Right lobe of liver (tissue), 6 donors: ENCODE data around the gene CCL7. TPM values are rescaled to one million over a fixed set of nuclear protein-coding genes. Genes with fewer than 3 reads are reported as not detected.

Experiments used
- ATAC-seq, 4 donors: fragments of 200-7000 bp; cut with Tn5 transposase; one replicate each; pipeline ENCODE4 v1.9.1; 2020; ENCODE audit warnings: mild to moderate bottlenecking in 4 of 4, moderate library complexity in 4 of 4
- DNase-seq, 3 donors: peaks; one replicate each; pipeline ENCODE4 v3.0.0-alpha.2; 2020
- H3K27ac ChIP-seq, 3 donors: fragments of 200-600 bp; one replicate each; pipeline ENCODE4 v1.8.0; 2022
- H3K27me3 ChIP-seq, 2 donors: fragments of 200-600 bp; one replicate each; pipeline ENCODE4 v1.8.0; 2022
- H3K36me3 ChIP-seq, 4 donors: fragments of 200-600 bp; sonication (generic) in 1 of 4; one replicate each; pipeline versions ENCODE4 v1.5.1 to v1.8.0; 2017 to 2022; ENCODE audit warnings: control low read depth in 1 of 4
- H3K4me1 ChIP-seq, 4 donors: fragments of 200-600 bp; sonication (generic) in 1 of 4; one replicate each; pipeline versions ENCODE4 v1.5.1 to v1.8.0; 2017 to 2022; ENCODE audit warnings: control low read depth in 1 of 4
- H3K4me3 ChIP-seq, 3 donors: fragments of 200-600 bp; one replicate each; pipeline ENCODE4 v1.8.0; 2022
- H3K9me3 ChIP-seq, 4 donors: fragments of 200-600 bp; sonication (generic) in 1 of 4; one replicate each; pipeline versions ENCODE4 v1.5.1 to v1.8.0; 2017 to 2022; ENCODE audit warnings: control low read depth in 1 of 4
- CTCF ChIP-seq, 4 donors: fragments of 200-600 bp in 3 of 4; fragments of 450-650 bp in 1 of 4; IDR thresholded peaks; one replicate each; pipeline versions ENCODE4 v1.5.1 to v1.8.0; 2016 to 2022; ENCODE audit warnings: antibody characterized with exemption in 4 of 4, mild to moderate bottlenecking in 2 of 4
- POLR2A ChIP-seq: fragments of 450-650 bp; IDR thresholded peaks from one replicate; pipeline ENCODE4 v1.6.1; 2017; ENCODE audit warnings: antibody characterized with exemption, mild to moderate bottlenecking
- WGBS: methylation state at CpG from one replicate; pipeline ENCODE4 v1.1.6; 2018; ENCODE audit warnings: low coverage, low lambda C conversion rate; ENCODE audit not compliant: insufficient coverage; ENCODE audit errors: missing lambda C conversion rate; 5-methylcytosine and 5-hydroxymethylcytosine counted together
- intact Hi-C, 2 donors: fragments of 100-400 bp; cut with DNase I; formaldehyde crosslinking; loops; one replicate each; pipeline versions ENCODE4 v1.11.2 to v1.14.1; 2022
- total RNA-seq, 6 experiments: library from RNA; depleted of rRNA in 2 of 6; stranded (reverse); fragments of >200 nt in 2 of 6; fragmentation: NEBNext Ultra II Directional in 3 of 6; extraction: Animal tissue kit (Norgen Biotek cat#: 25700) in 3 of 6; gene quantifications; one replicate each; pipeline versions ENCODE4 v1.1.0 to v1.2.4, GENCODE V29; 2016 to 2023
- donor health status: DM: no; HTN: yes; CAD: no.
- donor health status: DM: no; HTN: no; CAD: no.
- donor health status: DM: no; HTN: no; CAD: no.
- donor health status: DM: no; HTN: yes; CAD: no.
- donor health status: DM: no; HTN: yes; CAD: no.

Gene CCL7
- total RNA-seq, 6 experiments from 2014 or later: not detected

- H3K27me3 ChIP-seq: no peaks in the 10 kb centered on the region
- H3K9me3 ChIP-seq: no peaks in the 10 kb centered on the region
- ATAC-seq (no peak), DNase-seq (no peak)
- no peaks in the 10 kb centered on the region for H3K36me3 ChIP-seq
- peaks cover 0 to 22% (median 4%) of the 10 kb centered on the region in 4 donors for H3K4me1 ChIP-seq
- peak overlapping the region in 2 of 3 donors; percentile 36 to 70 for H3K27ac ChIP-seq
- intact Hi-C loops: no loop called here
- TF ChIP-seq CTCF (IDR thresholded peaks at IDR 0.05) (no peak), POLR2A (no peak)
- 22% methylated on average over 4 of the region's 5 CpGs for WGBS
- H3K4me3 ChIP-seq: peak overlapping the region; percentile 24 to 29 (median 25)
These were observed 14.7 kb upstream of the CCL7 start for GRCh38 chr17:34255381-34255732.

- Histone ChIP-seq H3K4me1 (peaks cover 0 to 22% (median 4%) of the 10 kb centered on the region in 4 donors), H3K27ac (peak overlapping the region in 1 of 3 donors; percentile 70), H3K36me3 (no peaks in the 10 kb centered on the region), H3K27me3 (no peaks in the 10 kb centered on the region), H3K9me3 (no peaks in the 10 kb centered on the region), H3K4me3 (peak overlapping the region in 2 of 3 donors; percentile 24 to 29)
- DNase-seq: no peak
- TF ChIP-seq CTCF (IDR thresholded peaks at IDR 0.05) (no peak), POLR2A (no peak)
- ATAC-seq: no peak
- intact Hi-C loops: no loop called here
- no CpG with 5 or more reads among the region's 1 CpG for WGBS
These were observed 14.2 kb upstream of the CCL7 start for GRCh38 chr17:34255841-34256240.

GRCh38 chr17:34257299-34257985 is 12.6 kb upstream of the CCL7 start:
- Histone ChIP-seq H3K27ac (no peak overlapping the region), H3K36me3 (no peaks in the 10 kb centered on the region), H3K27me3 (no peaks in the 10 kb centered on the region), H3K4me1 (peaks cover 0 to 16% (median 4%) of the 10 kb centered on the region in 4 donors), H3K9me3 (no peaks in the 10 kb centered on the region), H3K4me3 (no peak overlapping the region)
- DNase-seq (no peak), ATAC-seq (no peak)
- 52% methylated on average over 4 of the region's 5 CpGs for WGBS
- no peak for TF ChIP-seq POLR2A
- no peak for TF ChIP-seq CTCF (IDR thresholded peaks at IDR 0.05)
- intact Hi-C loops: no loop called here

GRCh38 chr17:34257986-34258326 is 12.1 kb upstream of the CCL7 start:
- no peaks in the 10 kb centered on the region for H3K27me3 ChIP-seq
- no peak overlapping the region for H3K4me3 ChIP-seq
- no peaks in the 10 kb centered on the region for H3K36me3 ChIP-seq
- ATAC-seq (no peak), DNase-seq (no peak)
- whole genome bisulfite sequencing: 50% methylated on average over 1 of the region's 1 CpG
- H3K27ac ChIP-seq: no peak overlapping the region
- intact Hi-C loops: no loop called here
- H3K4me1 ChIP-seq: peaks cover 0 to 11% (median 4%) of the 10 kb centered on the region in 4 donors
- TF ChIP-seq CTCF (IDR thresholded peaks at IDR 0.05) (no peak), POLR2A (no peak)
- H3K9me3 ChIP-seq: no peaks in the 10 kb centered on the region

- Histone ChIP-seq H3K4me1 (peaks cover 0 to 9% (median 2%) of the 10 kb centered on the region in 4 donors), H3K4me3 (no peak overlapping the region), H3K9me3 (no peaks in the 10 kb centered on the region), H3K27ac (no peak overlapping the region), H3K27me3 (no peaks in the 10 kb centered on the region), H3K36me3 (no peaks in the 10 kb centered on the region)
- TF ChIP-seq POLR2A: no peak
- no peak for TF ChIP-seq CTCF (IDR thresholded peaks at IDR 0.05)
- ATAC-seq (peak in 1 of 4 donors; percentile 21), DNase-seq (no peak)
- intact Hi-C loops: no loop called here
These were observed 10.9 kb upstream of the CCL7 start for GRCh38 chr17:34259146-34259545.
